ENCODE data around the gene DOCK4. TPM values are rescaled to one million over a fixed set of nuclear protein-coding genes. Genes with fewer than 3 reads are reported as not detected.

DOCK4 gene
- total RNA-seq, 1 donor from 2014 or later: 70.9 TPM

- FAIRE-seq: no peak
- DNase-seq (ENCODE audit: low spot score in 2 of 2): no peak
Observed at GRCh38 chr7:112116894-112117293, 89.3 kb downstream of the DOCK4 start.

- FAIRE-seq: no peak
- no peak for DNase-seq (ENCODE audit: low spot score in 2 of 2)
Observed at GRCh38 chr7:112116358-112116757, 89.8 kb downstream of the DOCK4 start.

- FAIRE-seq: no peak
- DNase-seq (ENCODE audit: low spot score in 2 of 2): no peak
Observed at GRCh38 chr7:112115880-112116279, 90.3 kb downstream of the DOCK4 start.

- DNase-seq (ENCODE audit: low spot score in 2 of 2) (no peak), FAIRE-seq (no peak)
Observed at GRCh38 chr7:112113913-112114575, 92.2 kb downstream of the DOCK4 start.

GRCh38 chr7:112112822-112113255, 93.4 kb downstream of the DOCK4 start:
- peak; percentile 34 to 36 for DNase-seq (ENCODE audit: low spot score in 2 of 2)
- FAIRE-seq: peak; percentile 76

GRCh38 chr7:112110651-112111050, 95.5 kb downstream of the DOCK4 start:
- DNase-seq (ENCODE audit: low spot score in 2 of 2) (no peak), FAIRE-seq (no peak)

- DNase-seq (ENCODE audit: low spot score in 2 of 2): no peak
- FAIRE-seq: no peak
Observed at GRCh38 chr7:112110175-112110574, 96.0 kb downstream of the DOCK4 start.

GRCh38 chr7:112108981-112109380, 97.2 kb downstream of the DOCK4 start:
- FAIRE-seq (no peak), DNase-seq (ENCODE audit: low spot score in 2 of 2) (no peak)

GRCh38 chr7:112105584-112106530, 100.3 kb downstream of the DOCK4 start:
- no peak for DNase-seq (ENCODE audit: low spot score in 2 of 2)
- FAIRE-seq: no peak

GRCh38 chr7:112104120-112104519, 102.1 kb downstream of the DOCK4 start:
- DNase-seq (ENCODE audit: low spot score in 2 of 2) (no peak), FAIRE-seq (no peak)

- DNase-seq (ENCODE audit: low spot score in 2 of 2): no peak
- FAIRE-seq: no peak
Observed at GRCh38 chr7:112103246-112103645, 103.0 kb downstream of the DOCK4 start.

GRCh38 chr7:112101201-112101846, 104.9 kb downstream of the DOCK4 start:
- no peak for FAIRE-seq

GRCh38 chr7:112097524-112097923, 108.7 kb downstream of the DOCK4 start:
- FAIRE-seq (no peak), DNase-seq (ENCODE audit: low spot score in 2 of 2) (no peak)

More at GRCh38 chr7:112101201-112101846, 104.9 kb downstream of the DOCK4 start:
- DNase-seq (ENCODE audit: low spot score in 2 of 2): no peak

GRCh38 chr7:112093409-112093808, 112.8 kb downstream of the DOCK4 start:
- DNase-seq (ENCODE audit: low spot score in 2 of 2) (no peak), FAIRE-seq (no peak)

- no peak for FAIRE-seq
- DNase-seq (ENCODE audit: low spot score in 2 of 2): no peak
Observed at GRCh38 chr7:112092709-112093395, 113.3 kb downstream of the DOCK4 start.

- FAIRE-seq: no peak
- no peak for DNase-seq (ENCODE audit: low spot score in 2 of 2)
Observed at GRCh38 chr7:112092306-112092705, 113.9 kb downstream of the DOCK4 start.

GRCh38 chr7:112091768-112092167, 114.4 kb downstream of the DOCK4 start:
- FAIRE-seq (no peak), DNase-seq (ENCODE audit: low spot score in 2 of 2) (no peak)

GRCh38 chr7:112089551-112089950, 116.6 kb downstream of the DOCK4 start:
- FAIRE-seq: no peak

GRCh38 chr7:112088484-112089016, 117.6 kb downstream of the DOCK4 start:
- FAIRE-seq (no peak), DNase-seq (ENCODE audit: low spot score in 2 of 2) (no peak)

More at GRCh38 chr7:112089551-112089950, 116.6 kb downstream of the DOCK4 start:
- DNase-seq (ENCODE audit: low spot score in 2 of 2): no peak
